Motor neuron (in vitro differentiated cells): ENCODE data around the gene OR14A16. TPM values are rescaled to one million over a fixed set of nuclear protein-coding genes. Genes with fewer than 3 reads are reported as not detected.
A peak's percentile ranks its signal among the peaks of the same experiment; 100 is the strongest.

Experiments used
- ATAC-seq, 8 experiments: fragments of 200-7000 bp; cut with Tn5 transposase; replicated peaks in 6 of 8; 2 replicates each; pipeline ENCODE4 v1.8.0; 2021; ENCODE audit warnings: mild to moderate bottlenecking in 8 of 8, moderate library complexity in 8 of 8
- H3K27ac ChIP-seq, 2 donors: fragments of 250-450 bp; sonication (Bioruptor Pico); 2 replicates each; pipeline ENCODE4 v1.9.0; 2021; ENCODE audit warnings: antibody characterized with exemption in 2 of 2, mild to moderate bottlenecking in 2 of 2, moderate library complexity in 1 of 2
- H3K4me1 ChIP-seq, 2 donors: fragments of 250-450 bp; sonication (Bioruptor Pico); replicated peaks in 1 of 2; 2 replicates each; pipeline ENCODE4 v1.6.1; 2021; ENCODE audit warnings: antibody characterized with exemption in 2 of 2, mild to moderate bottlenecking in 2 of 2, moderate library complexity in 1 of 2
- H3K4me3 ChIP-seq, 5 donors: fragments of 250-450 bp; sonication (Bioruptor Pico); 2 replicates each; pipeline ENCODE4 v1.9.0; 2021; ENCODE audit warnings: antibody characterized with exemption in 5 of 5, mild to moderate bottlenecking in 5 of 5, moderate library complexity in 4 of 5
- WGBS, 10 experiments: fragments of 450-650 bp; shearing (Covaris generic); methylation state at CpG; one replicate each; pipeline ENCODE4 v1.0.0; 2022; 5-methylcytosine and 5-hydroxymethylcytosine counted together
- in situ Hi-C, 9 experiments: fragments of 400-800 bp; cut with MboI; loops; one replicate each; pipeline ENCODE4 v1.15.0; 2021; ENCODE audit warnings: low sequenced_read_pairs in 9 of 9, low pct_unique_long_range_greater_than_20kb in 2 of 9; ENCODE audit not compliant: unreplicated experiment in 9 of 9
- total RNA-seq, 8 experiments: library from RNA; unstranded; fragments of 300-600 nt; gene quantifications; 2 replicates each; pipeline versions ENCODE4 v1.2.3 to v1.2.4, GENCODE V29; 2022

The OR14A16 gene
- not detected for total RNA-seq

- ATAC-seq = peak in 1 of 8 experiments; percentile 29
- in situ Hi-C loops = no loop called here
- 5 to 90% (median 50%) methylated on average over 2 to 6 of the region's 6 CpGs; no CpG with 5 or more reads in 1 of the 10 experiments for WGBS, 10 experiments
- H3K4me3 ChIP-seq = no peak within 1 kb of the TSS
- H3K27ac ChIP-seq = no peak within 1 kb of the TSS
- no peaks in the 10 kb centered on the region for H3K4me1 ChIP-seq
Measured at GRCh38 chr1:247824023-247824422, at the start of gene OR14A16. TSS of gene OR14A16 (minus strand) at chr1:247824119. CDS start at chr1:247815729, 8,390 bp downstream.

GRCh38 chr1:247865416-247865815 is 41.5 kb upstream of the OR14A16 start:
- WGBS, 10 experiments = 0 to 91% (median 78%) methylated on average over 1 to 6 of the region's 6 CpGs
- no peak overlapping the region for H3K4me3 ChIP-seq
- no peaks in the 10 kb centered on the region for H3K4me1 ChIP-seq
- ATAC-seq = no peak
- in situ Hi-C loops = no loop called here
- no peak overlapping the region for H3K27ac ChIP-seq

GRCh38 chr1:247864644-247865043 is 40.7 kb upstream of the OR14A16 start:
- ATAC-seq = no peak
- in situ Hi-C loops = no loop called here

DNA sequence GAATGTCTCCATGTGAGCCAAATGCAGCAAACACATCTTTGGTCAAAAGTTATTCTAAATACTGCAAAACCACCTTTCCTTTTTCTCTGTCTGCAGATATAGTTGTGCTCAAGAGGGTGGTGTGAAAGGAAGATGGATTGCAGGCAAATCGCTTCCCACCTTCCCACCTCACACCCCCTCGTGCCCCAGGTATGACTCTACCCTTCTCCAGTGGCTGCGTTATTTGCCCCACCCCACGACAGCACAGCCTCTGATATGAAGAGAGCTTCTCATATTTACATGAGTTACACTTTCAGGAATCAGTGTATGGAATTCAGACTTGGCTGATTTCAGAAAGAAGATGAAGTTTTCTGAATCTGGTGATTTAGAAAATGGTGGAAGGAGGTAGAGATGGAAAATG is 38.8 kb upstream of the OR14A16 start:
- ATAC-seq = no peak
- H3K4me3 ChIP-seq = no peak overlapping the region
- H3K27ac ChIP-seq = no peak overlapping the region
- in situ Hi-C loops = no loop called here
- H3K4me1 ChIP-seq = no peaks in the 10 kb centered on the region
- 32 to 92% (median 79%) methylated on average over 2 to 4 of the region's 4 CpGs; no CpG with 5 or more reads in 5 of the 10 experiments for WGBS, 10 experiments

More at GRCh38 chr1:247864644-247865043, 40.7 kb upstream of the OR14A16 start:
- Histone ChIP-seq H3K4me3 (no peak overlapping the region), H3K4me1 (no peaks in the 10 kb centered on the region), H3K27ac (peak overlapping the region in 1 of 2 donors; percentile 32)
- WGBS, 10 experiments = 0 to 93% (median 70%) methylated on average over 1 to 14 of the region's 17 CpGs; no CpG with 5 or more reads in 5 of the 10 experiments

GRCh38 chr1:247857985-247858619 is 34.2 kb upstream of the OR14A16 start:
- ATAC-seq = no peak
- Histone ChIP-seq H3K4me1 (no peaks in the 10 kb centered on the region), H3K4me3 (peak overlapping the region; percentile 41 to 69 (median 56)), H3K27ac (no peak overlapping the region)
- in situ Hi-C loops = no loop called here
- WGBS, 10 experiments = 22 to 100% (median 63%) methylated on average over 1 to 15 of the region's 15 CpGs

GRCh38 chr1:247857069-247857984 is 33.4 kb upstream of the OR14A16 start, which contains the start of gene TRIM58:
TSS of gene TRIM58 (plus strand) at chr1:247857187. CDS start at chr1:247857247, 60 bp downstream.
- Histone ChIP-seq H3K27ac (no peak within 1 kb of the TSS), H3K4me1 (no peaks in the 10 kb centered on the region), H3K4me3 (peak within 1 kb of the TSS; percentile 41 to 69 (median 56))
- WGBS, 10 experiments = 0 to 36% (median 2%) methylated on average over 2 to 29 of the region's 109 CpGs; no CpG with 5 or more reads in 5 of the 10 experiments
- in situ Hi-C loops = no loop called here
- ATAC-seq = peak in 7 of 8 experiments; percentile 27 to 95 (median 94)

DNA sequence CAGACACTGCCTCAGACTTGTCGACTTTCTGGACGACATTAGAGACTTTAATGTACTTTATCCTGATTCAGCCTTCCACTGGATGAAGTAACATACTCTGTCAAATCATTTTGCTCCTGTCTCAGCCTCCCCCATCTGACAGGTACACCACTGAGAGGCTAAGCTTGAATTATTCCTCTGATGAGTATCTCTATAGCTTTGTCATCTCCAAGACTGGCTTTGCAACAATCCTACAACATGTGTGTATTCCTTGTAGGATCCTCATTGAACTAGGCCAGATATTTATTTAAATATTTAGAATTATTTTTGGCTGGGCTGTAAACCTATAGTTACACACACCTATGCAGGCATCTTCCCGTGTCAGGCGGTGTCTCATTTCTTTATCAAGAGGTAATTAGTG is 32.0 kb upstream of the OR14A16 start:
- WGBS, 10 experiments = 15 to 100% (median 88%) methylated on average over 1 to 4 of the region's 4 CpGs; no CpG with 5 or more reads in 1 of the 10 experiments
- no peak overlapping the region for H3K4me3 ChIP-seq
- no peak overlapping the region for H3K27ac ChIP-seq
- no peaks in the 10 kb centered on the region for H3K4me1 ChIP-seq
- ATAC-seq = no peak
- in situ Hi-C loops = no loop called here

- Histone ChIP-seq H3K4me1 (no peaks in the 10 kb centered on the region), H3K27ac (no peak overlapping the region), H3K4me3 (no peak overlapping the region)
- in situ Hi-C loops = no loop called here
- 17 to 91% (median 78%) methylated on average over 1 to 9 of the region's 14 CpGs; no CpG with 5 or more reads in 1 of the 10 experiments for WGBS, 10 experiments
- ATAC-seq = no peak
Measured at GRCh38 chr1:247854899-247855545, 31.1 kb upstream of the OR14A16 start.

GRCh38 chr1:247849616-247850015 is 25.7 kb upstream of the OR14A16 start:
- Histone ChIP-seq H3K27ac (no peak overlapping the region), H3K4me3 (no peak overlapping the region), H3K4me1 (no peaks in the 10 kb centered on the region)
- in situ Hi-C loops = no loop called here
- no peak for ATAC-seq
- 0 to 100% (median 77%) methylated on average over 1 of the region's 1 CpG; no CpG with 5 or more reads in 1 of the 10 experiments for WGBS, 10 experiments

DNA sequence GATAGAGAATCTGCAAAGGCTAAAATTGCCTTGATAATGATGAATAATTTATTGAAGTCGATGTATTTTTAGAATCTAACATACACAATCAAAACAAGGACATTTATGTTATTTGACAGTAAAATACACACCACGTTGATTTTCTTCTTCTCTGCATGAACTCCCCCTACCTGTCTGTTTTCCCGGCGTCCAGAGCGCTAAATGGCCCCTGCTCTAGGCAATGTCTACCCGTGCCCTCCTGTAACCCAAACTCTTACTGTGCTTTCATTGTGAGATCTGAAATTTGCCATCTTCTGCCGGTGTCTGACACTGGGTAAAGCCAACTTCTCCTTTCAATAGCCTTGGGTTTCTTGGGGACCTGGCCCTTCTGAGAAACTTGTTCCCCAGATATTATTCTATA is 24.4 kb upstream of the OR14A16 start:
- Histone ChIP-seq H3K4me1 (no peaks in the 10 kb centered on the region), H3K27ac (no peak overlapping the region), H3K4me3 (no peak overlapping the region)
- 8 to 93% (median 80%) methylated on average over 1 to 7 of the region's 7 CpGs for WGBS, 10 experiments
- in situ Hi-C loops = no loop called here
- ATAC-seq = no peak

DNA sequence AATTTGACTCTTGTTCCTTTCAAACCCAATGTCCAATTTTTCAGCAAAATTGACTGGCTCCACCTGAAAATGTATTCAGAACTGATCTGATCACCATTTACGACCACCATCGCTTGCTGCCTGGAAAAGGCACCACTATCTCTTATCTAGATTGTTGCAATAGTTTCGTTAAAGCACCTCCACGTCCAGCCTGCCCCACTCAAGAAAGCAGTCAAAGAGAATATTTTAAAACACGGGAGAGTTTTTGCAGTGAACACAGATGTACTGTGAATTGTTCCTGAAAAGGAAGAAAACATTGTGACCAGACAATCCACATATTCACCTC is 21.7 kb upstream of the OR14A16 start:
- in situ Hi-C loops = no loop called here
- 0 to 86% (median 40%) methylated on average over 1 to 5 of the region's 5 CpGs; no CpG with 5 or more reads in 1 of the 10 experiments for WGBS, 10 experiments
- Histone ChIP-seq H3K27ac (no peak overlapping the region), H3K4me3 (no peak overlapping the region), H3K4me1 (no peaks in the 10 kb centered on the region)
- no peak for ATAC-seq

DNA sequence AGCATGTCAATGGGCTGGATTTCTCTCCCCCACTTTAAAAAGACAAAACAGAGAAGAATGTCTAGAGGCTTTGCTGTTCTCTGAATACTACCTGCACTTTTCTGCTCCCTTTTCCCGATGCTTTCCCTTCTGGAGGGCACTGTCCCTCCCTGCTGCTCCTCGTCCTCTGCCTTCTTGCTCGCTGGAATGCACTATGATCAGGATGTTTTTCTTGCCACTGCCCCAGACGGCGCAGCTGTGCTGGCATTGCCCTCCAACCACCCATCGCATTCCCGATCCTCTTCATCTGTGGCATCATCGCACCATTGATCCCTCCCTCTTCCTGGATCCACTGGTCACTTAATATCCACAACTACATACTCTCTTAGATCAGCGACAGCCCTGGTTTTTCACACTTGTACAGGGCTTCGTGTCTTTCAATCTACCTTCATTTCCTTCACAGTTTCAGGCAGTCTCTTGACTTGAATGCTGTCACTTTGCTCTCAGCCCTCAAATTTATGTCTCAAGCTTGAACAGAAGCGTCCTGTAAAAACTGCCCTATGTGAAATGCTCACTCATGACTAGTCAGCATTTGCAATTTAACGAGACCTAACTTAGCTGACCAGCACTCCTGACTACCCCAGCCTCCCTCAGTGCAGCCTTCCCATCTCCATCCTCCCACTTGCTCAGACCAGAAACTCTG is 21.2 kb upstream of the OR14A16 start:
- Histone ChIP-seq H3K4me3 (no peak overlapping the region), H3K27ac (no peak overlapping the region), H3K4me1 (no peaks in the 10 kb centered on the region)
- ATAC-seq = no peak
- WGBS, 10 experiments = 0 to 77% (median 58%) methylated on average over 1 to 12 of the region's 12 CpGs
- in situ Hi-C loops = no loop called here
